Endothelial cell of umbilical vein (primary cell): Measurements from ENCODE around the gene GCH1. TPM values are rescaled to one million over a fixed set of nuclear protein-coding genes. Genes with fewer than 3 reads are reported as not detected.

Source experiments
- BruUV-seq: library from RNA; stranded (reverse); fragments of 400-500 nt; replicated peaks from 2 replicates; lab custom pipeline; 2021; lab: Mats Ljungman, UMichigan
- CTCF ChIA-PET: fragments of 300-600, 350-600 bp; sonication (Branson Sonifier 250); formaldehyde crosslinking; loops from one replicate; lab custom pipeline; 2021; ENCODE audit warnings: antibody characterized with exemption, inconsistent platforms; lab: Charles Lee
- POLR2A ChIA-PET: fragments of 300-600, 350-600 bp; sonication (Branson Sonifier 250); formaldehyde crosslinking; loops from one replicate; lab custom pipeline; 2021; ENCODE audit warnings: antibody characterized with exemption, inconsistent platforms; lab: Charles Lee
- DNase-seq: peaks from one replicate; pipeline ENCODE4 v3.0.0-alpha.2; 2011; ENCODE audit warnings: low read depth, low spot score
- FAIRE-seq: peaks from 2 replicates; lab custom pipeline; 2011; peaks lifted over from hg19 to GRCh38; lab: Jason Lieb, UNC
- H2AFZ ChIP-seq: 2 replicates; pipeline ENCODE4 v1.6.0; 2012; ENCODE audit warnings: low read depth, low read length, control low read depth, inconsistent platforms
- H3K27ac ChIP-seq: 2 replicates; pipeline ENCODE4 v1.5.1; 2011; ENCODE audit warnings: low read depth, mild to moderate bottlenecking, control low read depth, low read length, moderate library complexity; ENCODE audit not compliant: insufficient read depth
- H3K27me3 ChIP-seq, 2 experiments: 2 replicates each; pipeline versions ENCODE4 v1.6.0 to v1.6.1; 2011; ENCODE audit warnings: low read length in 2 of 2, mixed read lengths in 1 of 2; ENCODE audit not compliant: control insufficient read depth in 2 of 2, insufficient read depth in 2 of 2
- H3K36me3 ChIP-seq, 2 experiments: 2 replicates in 1 of 2; 3 replicates in 1 of 2; pipeline ENCODE4 v1.5.1; 2011; ENCODE audit warnings: low read length in 2 of 2, mild to moderate bottlenecking in 1 of 2, moderate library complexity in 1 of 2; ENCODE audit not compliant: control insufficient read depth in 2 of 2, insufficient read depth in 2 of 2; ENCODE audit errors: extremely low read depth in 1 of 2
- H3K4me1 ChIP-seq: 3 replicates; pipeline ENCODE4 v1.5.1; 2011; ENCODE audit warnings: mild to moderate bottlenecking, low read length; ENCODE audit not compliant: control insufficient read depth, insufficient read depth; ENCODE audit errors: extremely low read depth
- H3K4me2 ChIP-seq: 2 replicates; pipeline ENCODE4 v1.6.1; 2011; ENCODE audit warnings: low read length, control low read depth, mixed read lengths; ENCODE audit not compliant: insufficient read depth
- H3K4me3 ChIP-seq, 3 experiments: fragments of 200-600 bp in 1 of 3; sonication (generic), shearing (Covaris generic) in 1 of 3; replicated peaks in 1 of 3; 2 replicates each; pipeline ENCODE4 v1.5.1; 2011 to 2016; ENCODE audit warnings: control low read depth in 3 of 3, low read length in 3 of 3, mild to moderate bottlenecking in 2 of 3, inconsistent platforms in 1 of 3, low read depth in 1 of 3, moderate library complexity in 1 of 3; ENCODE audit not compliant: insufficient read depth in 1 of 3
- H3K79me2 ChIP-seq: 2 replicates; pipeline ENCODE4 v1.6.0; 2012; ENCODE audit warnings: low read length, inconsistent platforms; ENCODE audit not compliant: control insufficient read depth, insufficient read depth
- H3K9ac ChIP-seq: replicated peaks from 2 replicates; pipeline ENCODE3; 2011; ENCODE audit warnings: low read length, control low read depth; ENCODE audit not compliant: insufficient read depth; ENCODE audit errors: extremely low read depth
- H3K9me1 ChIP-seq: replicated peaks from 3 replicates; pipeline ENCODE4 v1.6.0; 2011; ENCODE audit warnings: mild to moderate bottlenecking, low read length; ENCODE audit not compliant: control insufficient read depth, insufficient read depth; ENCODE audit errors: extremely low read depth
- H3K9me3 ChIP-seq: replicated peaks from 2 replicates; pipeline ENCODE4 v1.5.1; 2012; ENCODE audit warnings: low read length, inconsistent platforms; ENCODE audit not compliant: control insufficient read depth, insufficient read depth
- H4K20me1 ChIP-seq: replicated peaks from 2 replicates; pipeline ENCODE3; 2011; ENCODE audit warnings: mild to moderate bottlenecking, low read length; ENCODE audit not compliant: control insufficient read depth, insufficient read depth; ENCODE audit errors: extremely low read depth
- EZH2 ChIP-seq: IDR thresholded peaks from 2 replicates; pipeline ENCODE4 v1.6.1; 2012; ENCODE audit warnings: borderline replicate concordance, low read depth, mild to moderate bottlenecking, moderate library complexity, low read length, inconsistent platforms; ENCODE audit not compliant: severe bottlenecking
- FOS ChIP-seq: IDR thresholded peaks from 2 replicates; pipeline ENCODE4 v1.6.1; 2011; ENCODE audit warnings: mild to moderate bottlenecking, low read length, moderate library complexity, borderline replicate concordance; ENCODE audit not compliant: insufficient read depth
- GATA2 ChIP-seq: IDR thresholded peaks from 2 replicates; pipeline ENCODE4 v1.7.0; 2011; ENCODE audit warnings: low read depth, mild to moderate bottlenecking, moderate library complexity, mixed read lengths, low read length; ENCODE audit not compliant: insufficient read length, insufficient read depth
- JUN ChIP-seq: IDR thresholded peaks from 2 replicates; pipeline ENCODE4 v1.6.1; 2011; ENCODE audit warnings: borderline replicate concordance, low read depth; ENCODE audit not compliant: insufficient read length, insufficient read depth
- MAX ChIP-seq: IDR thresholded peaks from 2 replicates; pipeline ENCODE4 v1.6.1; 2011; ENCODE audit not compliant: insufficient read depth, insufficient read length
- MYC ChIP-seq: IDR thresholded peaks from one replicate; pipeline ENCODE4 v1.6.1; 2011; ENCODE audit warnings: mild to moderate bottlenecking, low read depth, low read length
- POLR2A ChIP-seq: IDR thresholded peaks from 2 replicates; pipeline ENCODE4 v1.6.1; 2012; ENCODE audit warnings: low read depth, mild to moderate bottlenecking, control low read depth, low read length
- POLR2AphosphoS5 ChIP-seq: IDR thresholded peaks from 2 replicates; pipeline ENCODE4 v1.6.1; 2012; ENCODE audit warnings: low read depth, mild to moderate bottlenecking, control low read depth, low read length, moderate library complexity; ENCODE audit not compliant: insufficient read depth
- dilution Hi-C: fragments of 300-500 bp; cut with MboI; formaldehyde crosslinking; loops from one replicate; pipeline ENCODE4 v1.15.0; 2019; ENCODE audit warnings: low sequenced_read_pairs; ENCODE audit not compliant: extremely low pct_ligation_motif_present
- intact Hi-C: fragments of 100-400 bp; cut with micrococcal nuclease; formaldehyde crosslinking; loops from one replicate; pipeline ENCODE4 v1.10.0; 2022
- polyA plus RNA-seq, 4 experiments: library from polyadenylated mRNA; depleted of rRNA in 3 of 4; stranded (reverse) in 3 of 4; unstranded in 1 of 4; fragments of >200 nt; gene quantifications; 2 replicates each; pipeline versions ENCODE4 v1.2.1 to v1.2.3, GENCODE V29; 2011 to 2012; ENCODE audit warnings: missing spikeins in 1 of 4
- total RNA-seq: library from RNA; stranded (reverse); gene quantifications from 2 replicates; pipeline ENCODE4 v1.2.3, GENCODE V29; 2021
- TF ChIP-seq, protein P1 (sequence below), 2 donors: IDR thresholded peaks; 1 replicate in 1 of 2; 2 replicates in 1 of 2; pipeline ENCODE4 v1.5.1; 2011; ENCODE audit warnings: low read length in 2 of 2, mild to moderate bottlenecking in 2 of 2, moderate library complexity in 2 of 2, control low read depth in 1 of 2, inconsistent platforms in 1 of 2, low read depth in 1 of 2; ENCODE audit not compliant: insufficient read depth in 1 of 2; ENCODE audit errors: extremely low read depth in 1 of 2

Gene GCH1
- total and polyA plus RNA-seq, 2 donors (not counting 3 experiments of a cell fraction or from before 2014, with no cell fraction given): 3.6 to 4.6 TPM

DNA sequence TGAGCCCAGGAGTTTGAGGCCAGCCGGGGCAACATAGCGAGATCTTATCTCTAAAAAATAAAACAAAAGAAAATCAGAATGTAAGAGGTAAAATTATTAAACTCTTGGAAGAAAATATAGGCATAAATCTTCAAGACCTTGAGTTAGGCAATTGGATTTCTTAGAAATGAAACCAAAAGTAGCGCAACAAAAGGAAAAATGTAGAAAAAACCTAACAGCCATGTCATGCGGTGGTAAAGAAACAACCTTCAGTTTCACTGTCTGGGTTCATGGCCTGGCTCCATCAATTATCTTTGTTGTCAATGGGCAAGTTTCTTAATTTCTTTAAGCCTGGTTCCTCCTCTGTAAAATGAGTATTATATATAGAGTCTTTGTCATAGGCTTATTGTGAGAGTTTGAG lies 5.6 kb upstream of the GCH1 start:
- DNase-seq (no peak), FAIRE-seq (no peak)
- no peak for TF ChIP-seq EZH2
- no peak overlapping the region for H3K4me2 ChIP-seq
- no peaks in the 10 kb centered on the region for H3K36me3 ChIP-seq
- POLR2A ChIA-PET: no interaction called here
- no TSS peak for BruUV-seq
- no peak overlapping the region for H3K27ac ChIP-seq
- no peaks in the 10 kb centered on the region for H3K9me1 ChIP-seq
- no peaks in the 10 kb centered on the region for H3K27me3 ChIP-seq
- no peak overlapping the region for H3K9ac ChIP-seq
- H3K4me3 ChIP-seq: no peak overlapping the region
- dilution Hi-C loops: no loop called here
- intact Hi-C loops: no loop called here
- CTCF ChIA-PET: interaction anchor here (0.8 kb wide), 1 partner anchor 73 kb away, joined by 4 read pairs; no protein-coding TSS in a partner anchor
- no peak overlapping the region for H2AFZ ChIP-seq
- H3K9me3 ChIP-seq: no peaks in the 10 kb centered on the region
- H3K79me2 ChIP-seq: no peaks in the 10 kb centered on the region
- no peaks in the 10 kb centered on the region for H4K20me1 ChIP-seq
- H3K4me1 ChIP-seq: no peaks in the 10 kb centered on the region

- no peaks in the 10 kb centered on the region for H3K9me3 ChIP-seq
- FAIRE-seq (no peak), DNase-seq (no peak)
- no peak overlapping the region for H3K4me2 ChIP-seq
- no peak for TF ChIP-seq MYC
- TF ChIP-seq GATA2: no peak
- no peak for TF ChIP-seq POLR2AphosphoS5
- no peak for TF ChIP-seq EZH2
- TF ChIP-seq POLR2A: no peak
- TF ChIP-seq, protein P1, sequence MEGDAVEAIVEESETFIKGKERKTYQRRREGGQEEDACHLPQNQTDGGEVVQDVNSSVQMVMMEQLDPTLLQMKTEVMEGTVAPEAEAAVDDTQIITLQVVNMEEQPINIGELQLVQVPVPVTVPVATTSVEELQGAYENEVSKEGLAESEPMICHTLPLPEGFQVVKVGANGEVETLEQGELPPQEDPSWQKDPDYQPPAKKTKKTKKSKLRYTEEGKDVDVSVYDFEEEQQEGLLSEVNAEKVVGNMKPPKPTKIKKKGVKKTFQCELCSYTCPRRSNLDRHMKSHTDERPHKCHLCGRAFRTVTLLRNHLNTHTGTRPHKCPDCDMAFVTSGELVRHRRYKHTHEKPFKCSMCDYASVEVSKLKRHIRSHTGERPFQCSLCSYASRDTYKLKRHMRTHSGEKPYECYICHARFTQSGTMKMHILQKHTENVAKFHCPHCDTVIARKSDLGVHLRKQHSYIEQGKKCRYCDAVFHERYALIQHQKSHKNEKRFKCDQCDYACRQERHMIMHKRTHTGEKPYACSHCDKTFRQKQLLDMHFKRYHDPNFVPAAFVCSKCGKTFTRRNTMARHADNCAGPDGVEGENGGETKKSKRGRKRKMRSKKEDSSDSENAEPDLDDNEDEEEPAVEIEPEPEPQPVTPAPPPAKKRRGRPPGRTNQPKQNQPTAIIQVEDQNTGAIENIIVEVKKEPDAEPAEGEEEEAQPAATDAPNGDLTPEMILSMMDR (IDR thresholded peaks at IDR 0.05; ENCODE audit: extremely low read depth in 1 of 2, insufficient read depth in 1 of 2, low read depth in 1 of 2, low read length in 2 of 2): no peak
- TF ChIP-seq JUN: no peak
- TF ChIP-seq FOS: no peak
- TF ChIP-seq MAX: no peak
- H4K20me1 ChIP-seq: no peaks in the 10 kb centered on the region
- dilution Hi-C loops (no loop called here), intact Hi-C loops (no loop called here)
- BruUV-seq: no TSS peak
- H3K4me1 ChIP-seq: peaks cover 2% of the 10 kb centered on the region
- H2AFZ ChIP-seq: no peak overlapping the region
- H3K9ac ChIP-seq: no peak overlapping the region
- H3K27me3 ChIP-seq: no peaks in the 10 kb centered on the region
- H3K27ac ChIP-seq: no peak overlapping the region
- H3K4me3 ChIP-seq: no peak overlapping the region
- no peaks in the 10 kb centered on the region for H3K79me2 ChIP-seq
- no peaks in the 10 kb centered on the region for H3K9me1 ChIP-seq
- ChIA-PET CTCF (no interaction called here), POLR2A (no interaction called here)
- no peaks in the 10 kb centered on the region for H3K36me3 ChIP-seq
Observed at GRCh38 chr14:54906075-54906474, 3.4 kb upstream of the GCH1 start.
